H9 (cell line): ENCODE results near the gene ANO10. TPM values are rescaled to one million over a fixed set of nuclear protein-coding genes. Genes with fewer than 3 reads are reported as not detected.
"Not testable (repeated sequence)": the region's sequence is repeated elsewhere in the genome, so short reads cannot be mapped to it uniquely, and the experiment has no call there.

Experiments used
- DNase-seq: peaks from one replicate; pipeline ENCODE4 v3.0.0-alpha.2; 2017
- H2AFZ ChIP-seq: one replicate; pipeline ENCODE4 v1.6.1; 2013; ENCODE audit warnings: mild to moderate bottlenecking, low read length, control low read depth, moderate library complexity
- H2AK5ac ChIP-seq: 2 replicates; pipeline ENCODE4 v1.6.1; 2013; ENCODE audit warnings: low read length, control low read depth, mixed read lengths; ENCODE audit not compliant: insufficient read length
- H2BK120ac ChIP-seq: one replicate; pipeline ENCODE4 v1.6.1; 2013; ENCODE audit warnings: low read depth, mild to moderate bottlenecking, low read length, control low read depth, inconsistent platforms; ENCODE audit not compliant: poor library complexity, severe bottlenecking
- H2BK12ac ChIP-seq: 2 replicates; pipeline ENCODE4 v1.6.1; 2013; ENCODE audit warnings: low read length, control low read depth, mixed read lengths, low read depth; ENCODE audit not compliant: insufficient read length
- H2BK15ac ChIP-seq: 2 replicates; pipeline ENCODE4 v1.6.1; 2013; ENCODE audit warnings: low read depth, low read length, control low read depth
- H2BK20ac ChIP-seq: one replicate; pipeline ENCODE4 v1.6.1; 2013; ENCODE audit warnings: low read depth, mild to moderate bottlenecking, low read length, control low read depth, inconsistent platforms; ENCODE audit not compliant: poor library complexity, severe bottlenecking
- H2BK5ac ChIP-seq: 2 replicates; pipeline ENCODE4 v1.6.1; 2013; ENCODE audit warnings: low read length, control low read depth, mixed read lengths; ENCODE audit not compliant: insufficient read length
- H3K14ac ChIP-seq: 2 replicates; pipeline ENCODE4 v1.6.1; 2013; ENCODE audit warnings: low read length, control low read depth; ENCODE audit not compliant: insufficient read depth
- H3K18ac ChIP-seq: 2 replicates; pipeline ENCODE4 v1.6.1; 2013; ENCODE audit warnings: low read depth, mild to moderate bottlenecking, mixed read lengths, low read length, control low read depth; ENCODE audit not compliant: insufficient read length
- H3K23ac ChIP-seq: 2 replicates; pipeline ENCODE4 v1.6.1; 2013; ENCODE audit warnings: low read length, control low read depth, mixed read lengths, low read depth; ENCODE audit not compliant: insufficient read length
- H3K23me2 ChIP-seq: 2 replicates; pipeline ENCODE4 v1.6.1; 2013; ENCODE audit warnings: low read depth, mild to moderate bottlenecking, mixed read lengths, low read length, control low read depth; ENCODE audit not compliant: insufficient read length, poor library complexity, severe bottlenecking
- H3K27ac ChIP-seq: 2 replicates; pipeline ENCODE4 v1.5.1; 2013; ENCODE audit warnings: low read length, control low read depth, mixed read lengths, low read depth; ENCODE audit not compliant: insufficient read length
- H3K27me3 ChIP-seq: 2 replicates; pipeline ENCODE4 v1.6.1; 2013; ENCODE audit warnings: low read length, control low read depth, inconsistent platforms; ENCODE audit not compliant: insufficient read depth
- H3K4ac ChIP-seq: 2 replicates; pipeline ENCODE4 v1.6.1; 2013; ENCODE audit warnings: low read depth, mild to moderate bottlenecking, control low read depth, inconsistent platforms, low read length, moderate library complexity
- H3K4me1 ChIP-seq: 2 replicates; pipeline ENCODE4 v1.6.1; 2013; ENCODE audit warnings: low read length, control low read depth, inconsistent platforms; ENCODE audit not compliant: insufficient read depth
- H3K4me2 ChIP-seq: 2 replicates; pipeline ENCODE4 v1.6.1; 2013; ENCODE audit warnings: low read length, control low read depth, mixed read lengths; ENCODE audit not compliant: insufficient read length, insufficient read depth
- H3K56ac ChIP-seq: 2 replicates; pipeline ENCODE4 v1.6.1; 2013; ENCODE audit warnings: low read depth, mild to moderate bottlenecking, mixed read lengths, low read length, control low read depth; ENCODE audit not compliant: insufficient read length
- H3K79me1 ChIP-seq: 2 replicates; pipeline ENCODE4 v1.6.1; 2013; ENCODE audit warnings: low read depth, mild to moderate bottlenecking, moderate library complexity, low read length, control low read depth, inconsistent platforms; ENCODE audit not compliant: insufficient read depth, poor library complexity, severe bottlenecking
- H3K79me2 ChIP-seq: 2 replicates; pipeline ENCODE4 v1.6.1; 2013; ENCODE audit warnings: low read length, control low read depth, inconsistent platforms; ENCODE audit not compliant: insufficient read depth
- H3K9ac ChIP-seq: 2 replicates; pipeline ENCODE4 v1.6.1; 2013; ENCODE audit warnings: low read length, control low read depth, mixed read lengths; ENCODE audit not compliant: insufficient read length; ENCODE audit errors: extremely low read depth
- H3K9me3 ChIP-seq: one replicate; pipeline ENCODE4 v1.6.1; 2013; ENCODE audit warnings: low read depth, low read length, inconsistent platforms; ENCODE audit not compliant: control insufficient read depth
- H3T11ph ChIP-seq: one replicate; pipeline ENCODE4 v1.6.1; 2013; ENCODE audit warnings: mild to moderate bottlenecking, low read length, control low read depth, inconsistent platforms
- H4K20me1 ChIP-seq: one replicate; pipeline ENCODE4 v1.6.1; 2013; ENCODE audit not compliant: control insufficient read depth, insufficient read length, insufficient read depth
- H4K5ac ChIP-seq: 2 replicates; pipeline ENCODE4 v1.6.1; 2013; ENCODE audit warnings: low read depth, mild to moderate bottlenecking, mixed read lengths, low read length, control low read depth; ENCODE audit not compliant: insufficient read length
- H4K8ac ChIP-seq: replicated peaks from 2 replicates; pipeline ENCODE4 v1.6.1; 2013; ENCODE audit warnings: low read length, control low read depth, mixed read lengths, low read depth; ENCODE audit not compliant: insufficient read length
- H4K91ac ChIP-seq: 2 replicates; pipeline ENCODE4 v1.6.1; 2013; ENCODE audit warnings: low read depth, mild to moderate bottlenecking, moderate library complexity, mixed read lengths, low read length, control low read depth; ENCODE audit not compliant: insufficient read length
- H3K27ac Mint-ChIP-seq, 3 experiments: 2 replicates in 2 of 3; 3 replicates in 1 of 3; pipeline ENCODE4 v1.8.0; 2020 to 2021; ENCODE audit warnings: mixed read lengths in 3 of 3, mild to moderate bottlenecking in 1 of 3, moderate library complexity in 1 of 3
- H3K27me3 Mint-ChIP-seq: 2 replicates; pipeline ENCODE4 v1.8.0; 2021; ENCODE audit warnings: low read depth, mild to moderate bottlenecking, moderate library complexity, mixed read lengths
- H3K36me3 Mint-ChIP-seq, 3 experiments: 2 replicates in 2 of 3; 3 replicates in 1 of 3; pipeline ENCODE4 v1.8.0; 2020 to 2021; ENCODE audit warnings: low read depth in 3 of 3, mixed read lengths in 3 of 3; ENCODE audit not compliant: insufficient read depth in 1 of 3
- H3K4me1 Mint-ChIP-seq, 2 experiments: 2 replicates each; pipeline ENCODE4 v1.8.0; 2020; ENCODE audit warnings: mixed read lengths in 2 of 2
- H3K4me3 Mint-ChIP-seq, 2 experiments: 2 replicates in 1 of 2; 3 replicates in 1 of 2; pipeline ENCODE4 v1.8.0; 2020 to 2021; ENCODE audit warnings: mild to moderate bottlenecking in 2 of 2, mixed read lengths in 2 of 2, moderate library complexity in 1 of 2
- H3K9me3 Mint-ChIP-seq, 2 experiments: 2 replicates in 1 of 2; 3 replicates in 1 of 2; pipeline ENCODE4 v1.8.0; 2020; ENCODE audit warnings: mild to moderate bottlenecking in 2 of 2, mixed read lengths in 2 of 2, moderate library complexity in 1 of 2
- WGBS: extraction: QIAGEN DNeasy Blood & Tissue Kit; methylation state at CpG from one replicate; pipeline ENCODE4 v1.1.7; 2013; ENCODE audit warnings: missing lambda C conversion rate, low lambda C conversion rate, mixed read lengths; ENCODE audit not compliant: insufficient read length; ENCODE audit errors: extremely low coverage; 5-methylcytosine and 5-hydroxymethylcytosine counted together
- total RNA-seq: library from RNA; stranded (reverse); gene quantifications from 2 replicates; pipeline ENCODE4 v1.2.1, GENCODE V29; 2021

The ANO10 gene
- total RNA-seq, 1 experiment from 2014 or later: 38.7 TPM

DNA sequence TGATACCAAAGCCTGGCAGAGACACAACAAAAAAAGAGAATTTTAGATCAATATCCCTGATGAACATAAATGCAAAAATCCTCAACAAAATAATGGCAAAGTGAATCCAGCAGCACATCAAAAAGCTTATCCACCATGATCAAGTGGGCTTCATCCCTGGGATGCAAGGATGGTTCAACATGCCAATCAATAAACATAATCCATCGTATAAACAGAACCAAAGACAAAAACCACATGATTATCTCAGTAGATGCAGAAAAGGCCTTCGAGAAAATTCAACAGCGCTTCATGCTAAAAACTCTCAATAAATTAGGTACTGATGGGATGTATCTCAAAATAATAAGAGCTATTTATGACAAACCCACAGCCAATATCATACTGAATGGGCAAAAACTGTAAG is 26.5 kb downstream of the ANO10 start:
- not testable (repeated sequence) for H3K79me2 ChIP-seq, H3K9ac ChIP-seq, H3T11ph ChIP-seq, H3K79me1 ChIP-seq, H3K4me2 ChIP-seq, H3K27me3 Mint-ChIP-seq, H3K23me2 ChIP-seq, H4K8ac ChIP-seq, H2BK5ac ChIP-seq, H3K27me3 ChIP-seq, H3K56ac ChIP-seq, H2BK12ac ChIP-seq, H2BK20ac ChIP-seq, H2AFZ ChIP-seq, H3K18ac ChIP-seq, H3K23ac ChIP-seq, H3K27ac ChIP-seq, H4K20me1 ChIP-seq, H2BK120ac ChIP-seq, DNase-seq, H3K27ac Mint-ChIP-seq, H3K14ac ChIP-seq, H4K91ac ChIP-seq, H3K4me1 Mint-ChIP-seq, H2AK5ac ChIP-seq, H3K9me3 ChIP-seq, H3K4ac ChIP-seq, H3K4me1 ChIP-seq, H2BK15ac ChIP-seq, H4K5ac ChIP-seq, H3K4me3 Mint-ChIP-seq
- peaks cover 69 to 82% (median 78%) of the 10 kb centered on the region in 3 experiments for H3K36me3 Mint-ChIP-seq
- H3K9me3 Mint-ChIP-seq: peaks cover 50 to 53% of the 10 kb centered on the region in 2 experiments
- WGBS: no CpG with 5 or more reads among the region's 3 CpGs

DNA sequence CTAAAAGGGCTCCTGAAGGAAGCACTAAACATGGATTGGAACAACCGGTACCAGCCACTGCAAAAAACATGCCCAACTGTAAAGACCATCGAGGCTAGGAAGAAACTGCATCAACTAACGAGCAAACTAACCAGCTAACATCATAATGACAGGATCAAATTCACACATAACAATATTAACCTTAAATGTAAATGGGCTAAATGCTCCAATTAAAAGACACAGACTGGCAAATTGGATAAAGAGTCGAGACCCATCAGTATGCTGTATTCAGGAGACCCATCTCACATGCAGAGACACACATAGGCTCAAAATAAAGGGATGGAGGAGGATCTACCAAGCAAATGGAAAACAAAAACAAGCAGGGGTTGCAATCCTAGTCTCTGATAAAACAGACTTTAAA is 28.2 kb downstream of the ANO10 start:
- not testable (repeated sequence) for H3K18ac ChIP-seq, H3K27ac Mint-ChIP-seq, H2BK15ac ChIP-seq, H3K56ac ChIP-seq, H4K5ac ChIP-seq, H2BK120ac ChIP-seq, H3K14ac ChIP-seq, H3K4me1 ChIP-seq, H3K79me2 ChIP-seq, H3K79me1 ChIP-seq, H2BK5ac ChIP-seq, H3K4ac ChIP-seq, H3K27me3 Mint-ChIP-seq, H4K20me1 ChIP-seq, H3K23me2 ChIP-seq, H4K8ac ChIP-seq, H3K27ac ChIP-seq, H2BK12ac ChIP-seq, H3K4me3 Mint-ChIP-seq, H3K27me3 ChIP-seq, H2AK5ac ChIP-seq, H3K9ac ChIP-seq, H3K4me2 ChIP-seq, H3K23ac ChIP-seq, H2AFZ ChIP-seq, H2BK20ac ChIP-seq, DNase-seq, H3T11ph ChIP-seq, H4K91ac ChIP-seq, H3K9me3 ChIP-seq, H3K4me1 Mint-ChIP-seq
- Mint-ChIP-seq H3K36me3 (peaks cover 73 to 88% (median 81%) of the 10 kb centered on the region in 3 experiments), H3K9me3 (peaks cover 50 to 56% of the 10 kb centered on the region in 2 experiments)
- no CpG with 5 or more reads among the region's 4 CpGs for WGBS
